Neural cell (in vitro differentiated cells): ENCODE measurements around the gene GNAL. TPM values are rescaled to one million over a fixed set of nuclear protein-coding genes. Genes with fewer than 3 reads are reported as not detected.

ENCODE experiments used
- H2AFZ ChIP-seq: fragments of 200-600, 300-800 bp; sonication (generic), shearing (Covaris generic); 2 replicates; pipeline ENCODE4 v1.6.0; 2014; ENCODE audit warnings: low read depth, mild to moderate bottlenecking, antibody characterized with exemption, low read length, moderate library complexity
- H3F3A ChIP-seq: fragments of 200-600 bp; shearing (Covaris generic); 2 replicates; pipeline ENCODE4 v1.6.1; 2016; ENCODE audit warnings: mild to moderate bottlenecking, moderate library complexity, mixed read lengths, antibody characterized with exemption, low read length; ENCODE audit not compliant: insufficient read depth, poor library complexity, severe bottlenecking
- H3K27ac ChIP-seq: fragments of 200-600, 300-800 bp; sonication (generic), shearing (Covaris generic); 2 replicates; pipeline ENCODE4 v1.5.1; 2014; ENCODE audit warnings: mild to moderate bottlenecking, low read length, moderate library complexity
- H3K27me3 ChIP-seq: fragments of 300-800, 200-600 bp; sonication (generic), shearing (Covaris generic); 2 replicates; pipeline ENCODE4 v1.6.0; 2014; ENCODE audit warnings: mild to moderate bottlenecking, low read depth, low read length, moderate library complexity; ENCODE audit not compliant: insufficient read depth
- H3K36me3 ChIP-seq: fragments of 300-800, 200-600 bp; sonication (generic), shearing (Covaris generic); 2 replicates; pipeline ENCODE4 v1.5.1; 2014; ENCODE audit warnings: mild to moderate bottlenecking, antibody characterized with exemption, low read length, moderate library complexity; ENCODE audit not compliant: insufficient read depth
- H3K4me2 ChIP-seq: fragments of 300-800, 200-600 bp; sonication (generic), shearing (Covaris generic); 2 replicates; pipeline ENCODE4 v1.6.0; 2014; ENCODE audit warnings: mild to moderate bottlenecking, low read length
- H3K4me3 ChIP-seq: fragments of 300-800, 200-600 bp; sonication (generic), shearing (Covaris generic); 2 replicates; pipeline ENCODE4 v1.5.1; 2014; ENCODE audit warnings: mild to moderate bottlenecking, low read length, moderate library complexity
- H3K79me2 ChIP-seq: fragments of 200-600 bp; shearing (Covaris generic); replicated peaks from 2 replicates; pipeline ENCODE4 v1.6.0; 2014; ENCODE audit warnings: mild to moderate bottlenecking, low read length, moderate library complexity; ENCODE audit not compliant: insufficient read depth
- H3K9ac ChIP-seq: fragments of 300-800, 200-600 bp; sonication (generic), shearing (Covaris generic); 2 replicates; pipeline ENCODE4 v1.6.1; 2016; ENCODE audit warnings: mild to moderate bottlenecking, low read length, mixed read lengths
- H3K9me2 ChIP-seq: fragments of 200-600 bp; shearing (Covaris generic); 2 replicates; pipeline ENCODE4 v1.6.1; 2016; ENCODE audit warnings: mild to moderate bottlenecking, low read length, mixed read lengths; ENCODE audit not compliant: insufficient read depth
- H3K9me3 ChIP-seq: fragments of 200-600, 300-800 bp; sonication (generic), shearing (Covaris generic); 2 replicates; pipeline ENCODE4 v1.6.1; 2016; ENCODE audit warnings: mild to moderate bottlenecking, mixed run types, low read length, moderate library complexity, mixed read lengths
- H4K20me1 ChIP-seq: fragments of 200-600 bp; shearing (Covaris generic); 2 replicates; pipeline ENCODE4 v1.6.1; 2016; ENCODE audit warnings: mild to moderate bottlenecking, mixed run types; ENCODE audit not compliant: insufficient read depth
- EP300 ChIP-seq: fragments of 450-650 bp; conservative IDR thresholded peaks from 2 replicates; pipeline ENCODE4 v1.6.1; 2014; ENCODE audit warnings: antibody characterized with exemption, mild to moderate bottlenecking, moderate library complexity; ENCODE audit not compliant: poor library complexity, severe bottlenecking
- EZH2 ChIP-seq: fragments of 200-600, 300-800 bp; shearing (Covaris generic), sonication (generic); IDR thresholded peaks from 2 replicates; pipeline ENCODE4 v1.6.1; 2014; ENCODE audit warnings: antibody characterized with exemption, low read length, borderline replicate concordance, mild to moderate bottlenecking; ENCODE audit not compliant: insufficient read depth, poor library complexity, severe bottlenecking
- MXI1 ChIP-seq: fragments of 450-650 bp; conservative IDR thresholded peaks from 2 replicates; pipeline ENCODE4 v1.6.1; 2014; ENCODE audit warnings: antibody characterized with exemption, mild to moderate bottlenecking; ENCODE audit not compliant: poor library complexity, severe bottlenecking
- POLR2AphosphoS5 ChIP-seq: IDR thresholded peaks from 2 replicates; pipeline ENCODE4 v1.6.1; 2012
- RAD21 ChIP-seq: fragments of 450-650 bp; conservative IDR thresholded peaks from 2 replicates; pipeline ENCODE4 v1.6.1; 2014; ENCODE audit warnings: antibody characterized with exemption, mild to moderate bottlenecking, moderate library complexity
- SMC3 ChIP-seq: fragments of 450-650 bp; conservative IDR thresholded peaks from 2 replicates; pipeline ENCODE4 v1.6.1; 2014; ENCODE audit warnings: antibody characterized with exemption, mild to moderate bottlenecking, moderate library complexity; ENCODE audit not compliant: poor library complexity
- TAF1 ChIP-seq: IDR thresholded peaks from 2 replicates; pipeline ENCODE4 v1.6.1; 2012; ENCODE audit warnings: low read depth
- polyA plus RNA-seq: library from polyadenylated mRNA; depleted of rRNA; stranded (reverse); fragments of >200 nt; gene quantifications from 2 replicates; pipeline ENCODE4 v1.2.3, GENCODE V29; 2014
- TF ChIP-seq, protein P1 (sequence below): fragments of 450-650 bp; IDR thresholded peaks from 2 replicates; pipeline ENCODE4 v1.5.1; 2014; ENCODE audit warnings: antibody characterized with exemption, mild to moderate bottlenecking, moderate library complexity; ENCODE audit not compliant: poor library complexity, severe bottlenecking
- TF ChIP-seq, protein P2 (sequence below): IDR thresholded peaks from 2 replicates; pipeline ENCODE4 v1.6.1; 2012; ENCODE audit warnings: borderline replicate concordance

Gene GNAL
- polyA plus RNA-seq, 1 donor from 2014 or later, result 16.7 TPM

GRCh38 chr18:11884396-11885030, 195.4 kb downstream of the GNAL start:
- Histone ChIP-seq H3K27me3 (no peaks in the 10 kb centered on the region), H3K4me3 (no peak overlapping the region), H3K36me3 (peaks cover 12% of the 10 kb centered on the region), H3K27ac (no peak overlapping the region), H3K9ac (no peak overlapping the region), H3K9me2 (no peaks in the 10 kb centered on the region), H3K79me2 (no peaks in the 10 kb centered on the region), H3F3A (no peaks in the 10 kb centered on the region), H2AFZ (no peak overlapping the region), H3K9me3 (no peaks in the 10 kb centered on the region), H3K4me2 (no peak overlapping the region), H4K20me1 (no peaks in the 10 kb centered on the region)
- no peak for TF ChIP-seq SMC3
- no peak for TF ChIP-seq RAD21
- TF ChIP-seq MXI1, result no peak
- TF ChIP-seq, protein P1, sequence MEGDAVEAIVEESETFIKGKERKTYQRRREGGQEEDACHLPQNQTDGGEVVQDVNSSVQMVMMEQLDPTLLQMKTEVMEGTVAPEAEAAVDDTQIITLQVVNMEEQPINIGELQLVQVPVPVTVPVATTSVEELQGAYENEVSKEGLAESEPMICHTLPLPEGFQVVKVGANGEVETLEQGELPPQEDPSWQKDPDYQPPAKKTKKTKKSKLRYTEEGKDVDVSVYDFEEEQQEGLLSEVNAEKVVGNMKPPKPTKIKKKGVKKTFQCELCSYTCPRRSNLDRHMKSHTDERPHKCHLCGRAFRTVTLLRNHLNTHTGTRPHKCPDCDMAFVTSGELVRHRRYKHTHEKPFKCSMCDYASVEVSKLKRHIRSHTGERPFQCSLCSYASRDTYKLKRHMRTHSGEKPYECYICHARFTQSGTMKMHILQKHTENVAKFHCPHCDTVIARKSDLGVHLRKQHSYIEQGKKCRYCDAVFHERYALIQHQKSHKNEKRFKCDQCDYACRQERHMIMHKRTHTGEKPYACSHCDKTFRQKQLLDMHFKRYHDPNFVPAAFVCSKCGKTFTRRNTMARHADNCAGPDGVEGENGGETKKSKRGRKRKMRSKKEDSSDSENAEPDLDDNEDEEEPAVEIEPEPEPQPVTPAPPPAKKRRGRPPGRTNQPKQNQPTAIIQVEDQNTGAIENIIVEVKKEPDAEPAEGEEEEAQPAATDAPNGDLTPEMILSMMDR, result no peak
- no peak for TF ChIP-seq EP300
- TF ChIP-seq, protein P2, sequence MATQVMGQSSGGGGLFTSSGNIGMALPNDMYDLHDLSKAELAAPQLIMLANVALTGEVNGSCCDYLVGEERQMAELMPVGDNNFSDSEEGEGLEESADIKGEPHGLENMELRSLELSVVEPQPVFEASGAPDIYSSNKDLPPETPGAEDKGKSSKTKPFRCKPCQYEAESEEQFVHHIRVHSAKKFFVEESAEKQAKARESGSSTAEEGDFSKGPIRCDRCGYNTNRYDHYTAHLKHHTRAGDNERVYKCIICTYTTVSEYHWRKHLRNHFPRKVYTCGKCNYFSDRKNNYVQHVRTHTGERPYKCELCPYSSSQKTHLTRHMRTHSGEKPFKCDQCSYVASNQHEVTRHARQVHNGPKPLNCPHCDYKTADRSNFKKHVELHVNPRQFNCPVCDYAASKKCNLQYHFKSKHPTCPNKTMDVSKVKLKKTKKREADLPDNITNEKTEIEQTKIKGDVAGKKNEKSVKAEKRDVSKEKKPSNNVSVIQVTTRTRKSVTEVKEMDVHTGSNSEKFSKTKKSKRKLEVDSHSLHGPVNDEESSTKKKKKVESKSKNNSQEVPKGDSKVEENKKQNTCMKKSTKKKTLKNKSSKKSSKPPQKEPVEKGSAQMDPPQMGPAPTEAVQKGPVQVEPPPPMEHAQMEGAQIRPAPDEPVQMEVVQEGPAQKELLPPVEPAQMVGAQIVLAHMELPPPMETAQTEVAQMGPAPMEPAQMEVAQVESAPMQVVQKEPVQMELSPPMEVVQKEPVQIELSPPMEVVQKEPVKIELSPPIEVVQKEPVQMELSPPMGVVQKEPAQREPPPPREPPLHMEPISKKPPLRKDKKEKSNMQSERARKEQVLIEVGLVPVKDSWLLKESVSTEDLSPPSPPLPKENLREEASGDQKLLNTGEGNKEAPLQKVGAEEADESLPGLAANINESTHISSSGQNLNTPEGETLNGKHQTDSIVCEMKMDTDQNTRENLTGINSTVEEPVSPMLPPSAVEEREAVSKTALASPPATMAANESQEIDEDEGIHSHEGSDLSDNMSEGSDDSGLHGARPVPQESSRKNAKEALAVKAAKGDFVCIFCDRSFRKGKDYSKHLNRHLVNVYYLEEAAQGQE, result no peak
- no peak for TF ChIP-seq POLR2AphosphoS5

DNA sequence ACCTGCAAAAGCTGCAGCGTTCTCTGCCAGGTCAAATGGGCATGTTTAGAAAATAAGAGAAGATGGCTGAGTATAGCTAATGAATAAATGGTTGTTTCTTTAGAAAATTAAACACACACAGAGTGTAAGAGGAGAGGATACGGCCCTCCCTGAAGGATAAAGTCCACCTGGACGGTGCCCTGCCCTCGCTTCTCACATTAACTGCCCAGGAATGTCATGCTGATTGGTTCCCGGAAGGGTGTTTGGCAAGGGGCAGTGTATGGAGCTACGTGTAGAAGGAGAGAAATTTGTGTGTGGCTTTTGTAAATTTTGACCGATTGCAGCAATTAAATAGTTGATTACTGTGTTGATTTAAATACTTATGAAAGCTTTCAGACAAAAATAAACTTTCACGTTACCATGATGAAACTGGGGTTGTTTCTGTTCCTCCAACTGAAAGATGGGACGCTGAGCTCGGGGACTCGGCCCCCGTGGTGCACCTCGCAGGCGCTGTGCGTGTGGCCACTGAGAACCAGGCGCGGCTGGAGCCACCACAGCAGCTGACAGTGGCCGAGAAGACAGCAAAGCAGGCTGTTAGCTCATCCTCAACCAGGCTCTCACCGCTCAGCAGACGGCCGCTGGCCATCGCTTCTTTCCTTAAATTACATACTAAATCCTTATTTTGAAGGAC, 196.3 kb downstream of the GNAL start:
- H3K9ac ChIP-seq, result no peak overlapping the region
- no peak overlapping the region for H3K27ac ChIP-seq
- H3K36me3 ChIP-seq, result peaks cover 12% of the 10 kb centered on the region
- H3K9me2 ChIP-seq, result no peaks in the 10 kb centered on the region
- no peaks in the 10 kb centered on the region for H3K27me3 ChIP-seq
- H3F3A ChIP-seq, result no peaks in the 10 kb centered on the region
- no peaks in the 10 kb centered on the region for H3K9me3 ChIP-seq
- H2AFZ ChIP-seq, result no peak overlapping the region
- TF ChIP-seq TAF1, result no peak
- TF ChIP-seq, protein P1, result no peak
- TF ChIP-seq EP300, result no peak
- no peak for TF ChIP-seq RAD21
- TF ChIP-seq EZH2, result no peak
- no peak for TF ChIP-seq POLR2AphosphoS5
- TF ChIP-seq MXI1, result no peak
- TF ChIP-seq, protein P2, result no peak
- TF ChIP-seq SMC3, result no peak
- H3K4me3 ChIP-seq, result no peak overlapping the region
- no peaks in the 10 kb centered on the region for H4K20me1 ChIP-seq
- H3K4me2 ChIP-seq, result no peak overlapping the region
- H3K79me2 ChIP-seq, result no peaks in the 10 kb centered on the region
